Left colon (tissue), 2 donors: ENCODE data around the gene CST7. TPM values are rescaled to one million over a fixed set of nuclear protein-coding genes. Genes with fewer than 3 reads are reported as not detected.
"Not testable (repeated sequence)": the region's sequence is repeated elsewhere in the genome, so short reads cannot be mapped to it uniquely, and the experiment has no call there.

Experiments used
- ATAC-seq: fragments of 200-7000 bp; cut with Tn5 transposase; one replicate; pipeline ENCODE4 v1.9.1; 2020; ENCODE audit warnings: mild to moderate bottlenecking, moderate library complexity
- DNase-seq, 2 donors: peaks; one replicate each; pipeline ENCODE4 v3.0.0-alpha.2; 2020
- intact Hi-C, 2 donors: fragments of 100-400 bp; cut with DNase I in 1 of 2; cut with micrococcal nuclease in 1 of 2; formaldehyde crosslinking; loops; one replicate each; pipeline versions ENCODE4 v1.11.2 to v1.14.0; 2022; cut with DNase I, micrococcal nuclease
- total RNA-seq, 2 donors: library from RNA; stranded (reverse); fragmentation: NEBNext Ultra II Directional; extraction: Animal tissue kit (Norgen Biotek cat#: 25700); gene quantifications; one replicate each; pipeline ENCODE4 v1.2.1, GENCODE V29; 2021
- donor health status: DM: no; HTN: no; CAD: no.
- donor health status: DM: yes; HTN: yes; CAD: no.

CST7 gene
- total RNA-seq, 2 donors from 2014 or later = 0.85 to 1.8 TPM

- DNase-seq = no peak
- intact Hi-C loops = no loop called here
- no peak for ATAC-seq
These were observed 5.3 kb upstream of the CST7 start for GRCh38 chr20:24943731-24944130.

GRCh38 chr20:24946376-24946775 is 2.7 kb upstream of the CST7 start:
- DNase-seq, ATAC-seq, intact Hi-C loops: not testable (repeated sequence)

- ATAC-seq, intact Hi-C loops, DNase-seq: not testable (repeated sequence)
These were observed 602 bp upstream of the CST7 start for GRCh38 chr20:24948396-24948938.

GRCh38 chr20:24949756-24950127 is 673 bp downstream of the CST7 start:
- DNase-seq (no peak), ATAC-seq (peak; percentile 14)
- intact Hi-C loops = no loop called here

- intact Hi-C loops = no loop called here
- no peak for DNase-seq
- ATAC-seq = no peak
These were observed 1.2 kb downstream of the CST7 start for GRCh38 chr20:24950128-24950835.

GRCh38 chr20:24950836-24951525 is 1.9 kb downstream of the CST7 start:
- intact Hi-C loops = no loop called here
- DNase-seq (no peak), ATAC-seq (no peak)

- DNase-seq (no peak), ATAC-seq (no peak)
- intact Hi-C loops = no loop called here
These were observed 2.5 kb downstream of the CST7 start for GRCh38 chr20:24951536-24952083.

GRCh38 chr20:24952376-24953208 is 3.5 kb downstream of the CST7 start:
- DNase-seq = no peak
- ATAC-seq = peak; percentile 16
- intact Hi-C loops = no loop called here

GRCh38 chr20:24953209-24953575 is 4.1 kb downstream of the CST7 start:
- ATAC-seq = no peak
- intact Hi-C loops = no loop called here
- no peak for DNase-seq

GRCh38 chr20:24953621-24954133 is 4.6 kb downstream of the CST7 start:
- intact Hi-C loops = no loop called here
- DNase-seq = no peak
- ATAC-seq = no peak

GRCh38 chr20:24954151-24954550 is 5.1 kb downstream of the CST7 start:
- intact Hi-C loops = no loop called here
- DNase-seq = no peak
- no peak for ATAC-seq

GRCh38 chr20:24954566-24954965 is 5.5 kb downstream of the CST7 start:
- ATAC-seq = no peak
- DNase-seq = no peak
- intact Hi-C loops = no loop called here

GRCh38 chr20:24955045-24955444 is 6.0 kb downstream of the CST7 start:
- intact Hi-C loops = no loop called here
- ATAC-seq (no peak), DNase-seq (no peak)

- intact Hi-C loops = no loop called here
- ATAC-seq (no peak), DNase-seq (no peak)
These were observed 7.2 kb downstream of the CST7 start for GRCh38 chr20:24956001-24956841.

GRCh38 chr20:24957326-24958016 is 8.4 kb downstream of the CST7 start:
- ATAC-seq (no peak), DNase-seq (no peak)
- intact Hi-C loops = no loop called here

- ATAC-seq (no peak), DNase-seq (no peak)
- intact Hi-C loops = no loop called here
These were observed 9.7 kb downstream of the CST7 start for GRCh38 chr20:24958506-24959385.
